ENCODE measurements around the gene JOSD2.

GRCh38 chr19:50518091-50519005 lies 7.4 kb upstream of the JOSD2 start:
- no peak for TF ChIP-seq TAF1 (IDR thresholded peaks at IDR 0.05; ENCODE audit: borderline replicate concordance, insufficient read depth, low read length)
- TF ChIP-seq POLR2AphosphoS5 (IDR thresholded peaks at IDR 0.05; ENCODE audit: low read depth, low read length) = no peak
- no peak for TF ChIP-seq SIN3A (IDR thresholded peaks at IDR 0.05; ENCODE audit: borderline replicate concordance, insufficient read depth, low read length)
- TF ChIP-seq REST (IDR thresholded peaks at IDR 0.05; ENCODE audit: insufficient read depth in 1 of 2, low read depth in 2 of 2, low read length in 2 of 2) = no peak
